GM19025 (cell line): ENCODE data around the gene ZNF761.
"Not testable (repeated sequence)": the region's sequence is repeated elsewhere in the genome, so short reads cannot be mapped to it uniquely, and the experiment has no call there.

Experiments used
- ATAC-seq: cut with Tn5 transposase; IDR thresholded peaks from one replicate; pipeline ENCODE4 v1.9.1; 2021; ENCODE audit warnings: mild to moderate bottlenecking, low read depth, moderate library complexity; ENCODE audit not compliant: unreplicated experiment

Gene ZNF761

DNA sequence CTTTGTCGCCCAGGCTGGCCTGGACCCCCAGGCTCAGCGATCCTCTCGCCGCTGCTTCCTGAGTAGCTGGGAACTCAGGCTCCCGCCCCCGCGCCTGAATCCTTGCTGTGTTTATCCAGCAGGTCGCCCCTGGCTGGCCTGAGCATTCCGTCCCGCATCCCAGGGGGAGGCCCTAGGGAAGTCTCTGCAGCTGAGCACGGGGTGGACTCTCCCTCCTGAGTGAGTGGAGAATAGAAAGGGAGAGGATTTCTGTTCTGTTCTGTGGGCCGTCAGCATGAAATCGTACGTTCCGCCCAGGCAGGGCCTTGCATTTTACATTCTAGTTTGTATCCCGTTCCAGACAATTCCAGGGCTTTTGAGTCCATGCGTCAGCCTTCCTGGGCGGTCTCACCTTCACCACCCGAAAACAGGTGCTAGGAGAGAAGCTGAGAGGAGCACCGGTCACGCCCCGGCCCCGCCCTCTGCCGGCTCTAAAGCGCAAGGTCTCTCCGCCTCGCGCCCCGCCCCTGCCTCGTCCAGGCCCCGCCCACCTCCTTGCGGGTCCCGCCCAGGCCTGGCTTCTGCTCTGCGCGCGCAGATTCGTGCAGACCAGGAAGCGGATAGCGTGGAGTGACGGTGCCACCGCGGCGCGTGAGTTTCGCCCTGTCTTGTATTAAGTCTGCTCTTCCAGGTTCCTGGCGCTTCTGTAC, at the start of gene ZNF761:
ZNF761 (plus strand) TSS at position 586 of the 689 bp plus-strand sequence. CDS start 15,285 bp downstream, outside the sequence.
- ATAC-seq, result peak; percentile 97

DNA sequence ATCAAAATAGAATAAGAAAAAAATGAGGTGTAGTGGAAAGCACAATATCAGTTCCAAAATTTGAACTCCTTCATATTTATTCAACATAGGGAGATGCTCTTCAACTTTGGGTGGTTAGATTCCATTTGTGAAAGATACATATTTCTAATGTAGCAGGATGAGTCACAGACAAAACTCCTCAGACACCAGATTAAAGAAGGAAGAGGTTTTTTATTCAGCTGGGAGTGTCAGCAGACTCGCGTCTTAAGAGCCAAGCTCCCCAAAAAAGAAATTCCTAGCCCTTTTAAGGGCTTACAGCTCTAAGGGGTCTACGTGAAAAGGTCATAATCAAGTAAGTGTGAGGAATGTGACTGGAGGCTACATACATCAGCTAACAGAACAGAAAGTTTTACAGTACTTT, 43.6 kb upstream of the ZNF761 start:
- ATAC-seq, result no peak

DNA sequence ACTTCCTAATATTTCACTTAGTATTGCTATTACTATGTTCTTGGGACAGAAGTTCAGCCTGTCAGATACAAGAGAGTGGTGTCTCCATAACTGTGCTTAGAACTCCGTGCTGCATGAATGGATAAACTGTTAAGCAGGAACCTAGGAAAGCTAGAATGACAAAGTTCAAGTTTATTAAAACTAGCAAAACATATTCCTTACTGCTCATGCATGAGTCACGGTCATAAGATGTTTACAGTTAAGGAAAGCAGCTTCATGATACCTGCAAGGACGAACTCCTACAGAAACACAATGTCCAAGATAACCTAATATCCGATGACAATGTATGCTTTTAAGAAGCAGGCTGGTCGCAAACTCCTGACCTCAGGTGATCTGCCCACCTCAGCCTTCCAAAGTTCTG, 42.9 kb upstream of the ZNF761 start:
- ATAC-seq, result no peak

DNA sequence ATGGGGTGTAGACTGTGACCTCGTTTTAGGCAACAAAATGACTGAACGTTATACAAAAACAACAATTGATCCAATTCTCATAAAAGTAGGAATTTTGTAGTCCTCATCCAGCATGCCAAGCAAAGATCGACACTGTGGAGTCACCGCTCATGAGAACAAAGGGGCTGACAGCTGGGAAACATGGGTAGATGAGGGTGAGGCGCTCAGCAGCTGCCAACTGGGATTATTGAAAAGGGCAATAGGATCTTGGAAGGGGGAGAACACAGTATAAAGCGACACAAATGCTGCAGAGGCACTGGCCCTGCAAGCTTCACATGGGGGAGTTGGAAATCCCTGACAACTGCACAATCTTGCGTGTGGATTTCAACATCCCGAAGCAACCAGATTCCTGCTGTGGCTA, 42.2 kb upstream of the ZNF761 start:
- no peak for ATAC-seq

DNA sequence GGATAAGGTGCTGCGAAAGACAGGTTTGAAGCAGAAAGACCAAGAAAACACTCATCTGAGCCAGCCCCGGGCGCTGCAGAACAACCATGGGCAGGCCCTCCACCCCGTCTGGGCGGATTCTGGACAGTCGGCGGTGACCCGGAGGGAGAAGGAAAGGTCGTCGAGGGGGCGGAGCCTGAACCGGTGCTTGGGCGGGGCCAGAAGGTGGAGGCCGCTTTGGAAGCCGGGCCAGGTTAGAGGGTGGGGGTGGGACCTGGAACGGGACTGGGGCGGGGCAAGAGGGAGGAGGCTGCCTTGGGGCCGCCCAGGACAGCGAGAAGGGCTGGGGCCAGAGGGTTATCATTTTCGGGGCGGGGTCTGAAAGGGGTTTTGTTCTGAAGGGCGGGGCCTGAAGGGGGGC, 41.8 kb upstream of the ZNF761 start:
- ATAC-seq, result no peak

DNA sequence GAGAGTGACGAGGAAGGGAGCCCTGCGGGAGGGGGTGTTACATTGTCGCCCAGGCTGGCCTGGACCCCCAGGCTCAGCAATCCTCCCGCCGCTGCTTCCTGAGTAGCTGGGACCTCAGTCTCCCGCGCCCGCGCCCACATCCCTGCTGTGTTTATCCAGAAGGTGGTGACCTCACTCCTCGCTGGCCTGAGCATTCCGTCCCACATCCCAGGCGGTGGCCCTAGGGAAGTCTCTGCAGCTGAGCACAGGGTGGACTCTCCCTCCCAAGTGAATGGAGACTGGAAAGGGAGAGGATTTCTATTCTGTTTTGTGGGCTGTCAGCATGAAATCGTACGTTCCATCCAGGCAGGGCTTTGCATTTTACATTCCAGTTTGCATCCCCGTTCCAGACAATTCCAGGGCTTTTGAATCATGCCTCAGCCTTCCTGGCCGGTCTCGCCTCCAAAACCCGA, 37.2 kb upstream of the ZNF761 start:
- no peak for ATAC-seq

DNA sequence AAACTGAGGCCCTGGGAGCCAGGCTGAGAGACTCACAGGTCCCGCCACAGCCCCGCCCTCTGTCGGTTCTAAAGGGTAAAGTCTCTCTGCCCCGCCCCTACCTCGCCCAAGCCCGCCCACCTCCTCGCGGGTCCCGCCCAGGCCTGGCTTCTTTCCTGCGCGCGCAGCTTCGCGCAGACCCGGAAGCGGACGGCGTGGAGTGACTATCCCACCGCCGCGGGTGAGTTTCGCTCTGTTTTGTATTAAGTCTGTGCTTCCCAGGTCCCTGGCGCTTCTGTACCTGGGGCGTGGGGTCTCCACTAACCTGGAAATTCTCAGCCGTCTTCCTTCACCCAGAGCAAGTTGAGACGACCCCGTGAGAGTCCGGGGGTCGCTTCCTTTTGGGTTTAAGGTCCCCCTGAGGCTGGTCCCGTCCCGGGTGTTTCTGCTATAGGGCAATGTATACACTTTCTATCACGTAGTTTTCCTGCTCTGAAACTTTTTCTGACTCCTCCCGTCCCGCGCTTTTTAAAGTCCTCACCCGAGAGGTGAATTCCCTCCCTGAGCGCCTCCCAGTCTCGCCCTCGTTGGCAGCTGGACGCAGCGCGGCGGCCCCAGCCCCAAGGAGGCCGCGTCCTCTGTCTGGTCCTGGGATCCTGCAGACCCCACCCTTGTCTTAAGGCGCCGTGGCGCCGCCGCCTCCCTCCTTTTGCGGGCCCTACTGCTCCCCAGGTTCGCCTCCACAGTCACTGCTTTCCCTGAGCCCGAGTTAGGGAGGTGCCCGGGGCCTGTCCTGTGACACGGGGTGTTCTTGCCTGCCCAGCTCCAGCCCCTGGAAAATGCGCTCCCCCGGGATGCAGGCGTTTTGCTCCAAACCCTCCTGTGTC, 36.6 kb upstream of the ZNF761 start, which contains the start of gene ZNF765:
ZNF765 (plus strand) TSS at position 176 of the 866 bp plus-strand sequence. CDS start 2,867 bp downstream, outside the sequence.
- peak; percentile 91 for ATAC-seq

DNA sequence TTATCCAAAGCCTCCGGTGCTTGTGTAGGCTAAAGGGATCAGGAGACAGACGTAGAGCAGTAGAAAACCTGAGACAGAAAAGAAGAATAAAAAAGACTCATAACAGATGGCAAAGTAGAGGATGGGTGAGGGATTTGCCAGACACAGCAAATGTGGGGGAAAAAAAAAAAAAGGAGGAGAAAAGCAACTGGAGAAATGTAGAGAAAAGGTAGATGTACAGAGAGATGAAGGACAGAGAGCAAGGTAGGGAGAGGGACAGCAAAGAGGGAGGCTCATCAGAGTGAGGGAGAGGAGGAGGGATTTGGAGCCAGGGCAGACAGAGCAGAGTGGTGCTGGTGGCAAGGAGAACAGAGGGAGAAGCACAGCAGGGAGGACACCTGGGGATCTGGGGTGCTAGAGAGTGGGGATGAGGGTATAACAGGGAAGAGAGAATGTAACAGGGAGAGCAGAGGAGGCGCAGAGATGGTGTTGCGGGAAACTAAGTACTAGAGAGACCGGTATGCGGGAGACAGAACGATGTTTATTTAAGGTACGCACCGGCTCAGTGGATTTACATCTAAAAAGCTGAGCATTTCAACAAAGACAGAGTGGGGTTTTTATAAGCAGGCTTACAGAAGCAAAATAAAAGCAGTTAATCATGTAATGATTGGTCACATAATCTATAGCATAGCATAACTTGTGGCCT, 35.8 kb upstream of the ZNF761 start:
- ATAC-seq, result not testable (repeated sequence)

GRCh38 chr19:53396525-53396868, 35.3 kb upstream of the ZNF761 start:
- no peak for ATAC-seq

DNA sequence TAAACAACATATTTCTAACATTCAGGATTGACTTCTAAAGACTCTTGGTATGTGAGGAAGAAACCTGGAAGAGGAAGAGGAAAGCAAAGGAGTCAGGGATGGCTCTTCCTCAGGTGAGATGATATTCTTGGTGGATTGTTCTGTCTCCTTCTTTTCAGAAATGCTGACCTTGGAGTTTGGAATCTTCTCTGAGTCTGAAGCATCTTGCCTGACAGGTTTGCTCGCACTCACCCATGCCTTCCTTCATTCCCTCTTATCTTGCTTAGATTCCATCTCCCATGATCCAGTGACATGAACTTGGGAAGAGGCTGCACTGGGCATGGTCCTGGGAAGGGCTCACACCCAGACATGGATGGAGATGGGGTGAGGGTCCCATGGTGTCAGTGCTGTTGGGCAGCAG, 33.9 kb upstream of the ZNF761 start:
- not testable (repeated sequence) for ATAC-seq

GRCh38 chr19:53409505-53410204, 22.1 kb upstream of the ZNF761 start:
- ATAC-seq, result no peak

- ATAC-seq, result not testable (repeated sequence)
Observed at GRCh38 chr19:53420520-53421315, 11.1 kb upstream of the ZNF761 start.

DNA sequence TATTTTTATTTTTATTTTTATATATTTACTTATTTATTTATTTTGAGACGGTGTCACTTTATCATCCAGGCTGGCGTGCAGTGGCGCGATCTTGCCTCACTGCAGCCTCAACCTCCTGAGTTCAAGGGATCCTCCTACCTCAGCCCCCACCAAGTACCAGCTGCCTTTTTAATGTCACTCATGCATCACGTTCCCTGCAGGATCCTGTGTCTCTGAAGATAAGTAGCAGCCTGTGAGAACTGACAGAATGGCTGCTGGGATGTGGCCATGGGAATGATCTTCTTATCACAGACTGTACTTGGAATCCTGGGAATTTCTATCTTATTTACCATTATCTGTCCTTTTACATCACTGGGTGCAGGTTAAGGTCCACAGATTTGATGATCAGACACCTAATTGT, 9.2 kb upstream of the ZNF761 start:
- ATAC-seq, result no peak

DNA sequence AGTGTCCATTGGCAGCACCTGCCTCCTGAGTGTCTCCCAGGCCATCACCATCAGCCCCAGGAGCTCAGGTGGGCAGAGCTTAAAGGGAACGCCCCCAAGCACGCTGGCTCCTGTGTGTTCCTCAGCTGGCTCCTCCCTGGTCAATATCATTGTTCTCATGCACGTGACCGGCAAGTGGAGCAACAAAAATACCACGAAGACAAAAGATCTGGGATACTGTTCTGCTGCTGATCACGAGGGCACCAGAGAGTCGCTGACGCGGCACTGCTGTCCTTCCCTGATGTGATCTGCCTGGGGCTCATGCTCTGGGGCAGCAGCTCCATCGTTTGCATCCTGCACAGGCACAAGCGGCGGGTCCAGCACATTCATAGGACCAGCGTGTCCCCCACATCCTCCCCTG, 8.7 kb upstream of the ZNF761 start:
- not testable (repeated sequence) for ATAC-seq

GRCh38 chr19:53423680-53424079, 8.1 kb upstream of the ZNF761 start:
- not testable (repeated sequence) for ATAC-seq

DNA sequence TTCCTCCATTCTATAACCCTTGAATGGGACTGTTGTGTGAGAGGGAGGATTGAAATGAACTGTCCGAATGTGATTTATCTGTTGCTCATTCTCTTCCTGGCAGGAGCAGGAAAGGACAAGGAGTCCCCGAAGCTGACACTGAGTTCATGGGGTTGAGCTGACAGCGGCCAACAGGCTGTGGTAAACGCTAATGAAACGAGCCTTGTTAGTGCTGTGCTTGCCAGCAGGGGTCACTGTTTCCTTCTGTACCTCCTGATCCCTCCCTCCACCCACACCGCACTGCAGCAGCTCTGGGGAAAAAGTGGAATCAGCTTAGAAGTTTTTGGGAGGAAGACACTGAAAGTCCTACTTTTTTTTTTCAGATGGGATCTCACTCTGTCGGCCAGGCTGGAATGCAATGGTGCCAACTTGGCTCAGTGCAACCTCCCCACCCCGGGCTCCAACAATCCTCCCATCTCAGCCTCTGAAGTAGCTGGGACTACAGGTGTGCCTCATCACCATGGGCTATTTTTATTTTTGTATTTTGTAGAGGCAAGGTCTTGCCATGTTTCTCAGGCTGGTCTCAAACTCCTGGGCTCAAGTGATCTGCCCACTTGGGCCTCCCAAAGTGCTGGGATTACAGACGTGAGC, 6.7 kb upstream of the ZNF761 start:
- no peak for ATAC-seq

- peak; percentile 21 for ATAC-seq
Observed at GRCh38 chr19:53432088-53432661, 391 bp downstream of the ZNF761 start.

GRCh38 chr19:53443809-53444208, 12.0 kb downstream of the ZNF761 start:
- not testable (repeated sequence) for ATAC-seq

DNA sequence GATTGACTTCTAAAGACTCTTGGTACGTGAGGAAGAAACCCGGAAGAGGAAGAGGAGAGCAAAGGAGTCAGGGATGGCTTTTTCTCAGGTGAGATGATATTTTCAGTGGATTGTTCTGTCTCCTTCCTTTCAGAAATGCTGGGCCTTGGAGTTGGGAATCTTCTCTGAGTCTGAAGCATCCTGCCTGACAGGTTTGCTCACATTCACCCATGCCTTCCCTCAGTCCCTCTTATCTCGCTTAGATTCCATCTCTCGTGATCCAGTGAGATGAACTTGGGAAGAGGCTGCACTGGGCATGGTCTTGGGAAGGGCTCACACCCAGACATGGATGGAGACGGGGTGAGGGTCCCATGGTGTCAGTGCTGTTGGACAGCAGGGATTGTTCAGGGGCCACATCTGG, 15.4 kb downstream of the ZNF761 start:
- not testable (repeated sequence) for ATAC-seq
